GM12878 (cell line): ENCODE data around the gene ZNRF3. TPM values are rescaled to one million over a fixed set of nuclear protein-coding genes. Genes with fewer than 3 reads are reported as not detected.
A peak's percentile ranks its signal among the peaks of the same experiment; 100 is the strongest.

Source experiments
- ATAC-seq: fragments of 200-7000 bp; cut with Tn5 transposase; 3 replicates; pipeline ENCODE4 v1.9.1; 2020; ENCODE audit warnings: mild to moderate bottlenecking, moderate library complexity
- BruUV-seq: library from RNA; stranded (reverse); fragments of 400-500 nt; replicated peaks from 2 replicates; lab custom pipeline; 2021; lab: Mats Ljungman, UMichigan
- CTCF ChIA-PET: fragments of 300-600 bp; sonication (Branson Sonifier 250); formaldehyde crosslinking; extraction: SDS; loops from one replicate; lab custom pipeline; 2021; ENCODE audit warnings: inconsistent platforms; lab: Yijun Ruan, JAX
- POLR2A ChIA-PET: fragments of 350-600 bp; formaldehyde crosslinking; extraction: SDS; loops from one replicate; lab custom pipeline; 2021; ENCODE audit warnings: inconsistent platforms; lab: Charles Lee
- RAD21 ChIA-PET: fragments of 300-600 bp; sonication (Branson Sonifier 250); formaldehyde crosslinking; loops from one replicate; lab custom pipeline; 2023; ENCODE audit warnings: antibody characterized with exemption; ENCODE audit not compliant: unreplicated experiment; lab: Charles Lee
- SMC1A ChIA-PET: fragments of 300-600 bp; sonication (Branson Sonifier 250); formaldehyde crosslinking; loops from one replicate; lab custom pipeline; 2023; ENCODE audit not compliant: unreplicated experiment, uncharacterized antibody; lab: Charles Lee
- DNase-seq: peaks from one replicate; pipeline ENCODE4 v3.0.0-alpha.2; 2011; ENCODE audit warnings: low read depth, low spot score
- FAIRE-seq: peaks from 3 replicates; lab custom pipeline; 2011; peaks lifted over from hg19 to GRCh38; lab: Jason Lieb, UNC
- H2AFZ ChIP-seq: 2 replicates; pipeline ENCODE4 v1.6.0; 2011; ENCODE audit warnings: low read depth, low read length, control low read depth; ENCODE audit not compliant: control insufficient read depth
- H3K27ac ChIP-seq: 2 replicates; pipeline ENCODE4 v1.5.1; 2011; ENCODE audit warnings: control low read depth; ENCODE audit not compliant: control insufficient read depth, insufficient read depth
- H3K27me3 ChIP-seq, 2 experiments: replicated peaks in 1 of 2; 2 replicates each; pipeline versions ENCODE4 v1.6.0 to v1.6.1; 2011; ENCODE audit warnings: low read length in 1 of 2; ENCODE audit not compliant: control insufficient read depth in 2 of 2, insufficient read depth in 2 of 2
- H3K36me3 ChIP-seq, 2 experiments: 2 replicates each; pipeline ENCODE4 v1.5.1; 2011; ENCODE audit warnings: low read length in 1 of 2; ENCODE audit not compliant: control insufficient read depth in 2 of 2, insufficient read depth in 2 of 2
- H3K4me1 ChIP-seq: 2 replicates; pipeline ENCODE4 v1.6.1; 2011; ENCODE audit warnings: mild to moderate bottlenecking, low read length, moderate library complexity, mixed read lengths; ENCODE audit not compliant: control insufficient read depth, insufficient read depth
- H3K4me2 ChIP-seq: 2 replicates; pipeline ENCODE4 v1.6.0; 2011; ENCODE audit warnings: control low read depth; ENCODE audit not compliant: control insufficient read depth, insufficient read depth
- H3K4me3 ChIP-seq: fragments of 200-600 bp; sonication (generic); 2 replicates; pipeline ENCODE4 v1.5.1; 2016
- H3K79me2 ChIP-seq: 2 replicates; pipeline ENCODE4 v1.6.0; 2011; ENCODE audit warnings: low read length; ENCODE audit not compliant: control insufficient read depth, insufficient read depth
- H3K9ac ChIP-seq: 2 replicates; pipeline ENCODE4 v1.8.0; 2011; ENCODE audit warnings: low read length, control low read depth, mixed read lengths; ENCODE audit not compliant: control insufficient read depth, insufficient read depth
- H3K9me3 ChIP-seq: replicated peaks from 3 replicates; pipeline ENCODE4 v1.5.1; 2011; ENCODE audit warnings: mild to moderate bottlenecking, low read length; ENCODE audit not compliant: control insufficient read depth, insufficient read depth
- H4K20me1 ChIP-seq: 2 replicates; pipeline ENCODE4 v1.6.0; 2011; ENCODE audit not compliant: control insufficient read depth, insufficient read depth
- BHLHE40 ChIP-seq, 2 experiments: fragments of 450-650 bp in 1 of 2; IDR thresholded peaks; 2 replicates each; pipeline ENCODE4 v1.6.1; 2011 to 2017; ENCODE audit warnings: low read depth in 2 of 2, borderline replicate concordance in 1 of 2, improper control_type of control experiment in 1 of 2, low read length in 1 of 2, mild to moderate bottlenecking in 1 of 2
- CREB1 ChIP-seq: IDR thresholded peaks from 2 replicates; pipeline ENCODE4 v1.6.1; 2012; ENCODE audit warnings: low read depth, mild to moderate bottlenecking, inconsistent platforms
- HDGF ChIP-seq: fragments of 450-650 bp; IDR thresholded peaks from 2 replicates; pipeline ENCODE4 v1.6.1; 2016; ENCODE audit warnings: antibody characterized with exemption
- IKZF1 ChIP-seq: fragments of 450-650 bp; conservative IDR thresholded peaks from 2 replicates; pipeline ENCODE4 v1.6.1; 2017; ENCODE audit warnings: antibody characterized with exemption, mild to moderate bottlenecking
- IRF3 ChIP-seq: fragments of 450-650 bp; IDR thresholded peaks from 2 replicates; pipeline ENCODE4 v1.6.1; 2014; ENCODE audit warnings: mild to moderate bottlenecking
- NBN ChIP-seq: fragments of 450-650 bp; IDR thresholded peaks from 2 replicates; pipeline ENCODE4 v1.6.1; 2016
- PRDM15 ChIP-seq: fragments of 450-650 bp; formaldehyde crosslinking; IDR thresholded peaks from 2 replicates; pipeline ENCODE4 v1.4.0; 2020; ENCODE audit warnings: mild to moderate bottlenecking, moderate library complexity
- TARDBP ChIP-seq: IDR thresholded peaks from 2 replicates; pipeline ENCODE4 v1.6.1; 2016; ENCODE audit warnings: borderline replicate concordance
- WGBS: methylation state at CpG from one replicate; pipeline ENCODE4 v1.1.6; 2016; ENCODE audit warnings: low lambda C conversion rate; ENCODE audit not compliant: insufficient replicate concordance, insufficient coverage; ENCODE audit errors: missing lambda C conversion rate; 5-methylcytosine and 5-hydroxymethylcytosine counted together
- in situ Hi-C: fragments of 300-500 bp; cut with MboI; formaldehyde crosslinking; loops from 9 replicates; pipeline ENCODE4 v1.14.3; 2018; ENCODE audit warnings: mixed read lengths
- intact Hi-C: fragments of 100-400 bp; cut with micrococcal nuclease; formaldehyde crosslinking; loops from one replicate; pipeline ENCODE4 v1.14.2; 2022; ENCODE audit not compliant: unreplicated experiment
- polyA plus RNA-seq, 11 experiments: library from polyadenylated mRNA; depleted of rRNA in 4 of 11; unstranded in 6 of 11; stranded (reverse) in 5 of 11; fragments of >200 nt; fragmentation: Nextera tagmentation in 4 of 11; fragmentation: Illumina TruSeq in 1 of 11; extraction: Ambion mirVana in 4 of 11; extraction: Trizol in 1 of 11; gene quantifications; 1 replicate in 1 of 11; 2 replicates in 10 of 11; pipeline versions ENCODE4 v1.2.1 to v1.2.3, GENCODE V29; 2011 to 2016; ENCODE audit warnings: inconsistent platforms in 2 of 11, missing spikeins in 2 of 11, low read depth in 1 of 11
- total RNA-seq, 4 experiments: library from RNA; depleted of rRNA in 3 of 4; stranded (reverse); fragments of >200 nt in 3 of 4; fragmentation: Illumina TruSeq in 1 of 4; extraction: Trizol in 1 of 4; gene quantifications; 2 replicates each; pipeline versions ENCODE4 v1.2.1 to v1.2.3, GENCODE V29; 2013 to 2021

The ZNRF3 gene
- total and polyA plus RNA-seq, 10 of the 15 experiments (the other 5 are each of a cell fraction or from before 2014, with no cell fraction given), result 0.05 to 2.4 (median 0.46) TPM

- no peak for FAIRE-seq
- TF ChIP-seq HDGF (no peak), TARDBP (no peak), PRDM15 (no peak), CREB1 (no peak), IRF3 (no peak), IKZF1 (peak; percentile 42; the same call in 1 of the 2 replicates), BHLHE40 (IDR thresholded peaks at IDR 0.05; ENCODE audit: borderline replicate concordance in 1 of 2, low read depth in 2 of 2, low read length in 1 of 2) (no peak), NBN (no peak)
- intact Hi-C loops, result no loop called here
- ChIA-PET SMC1A (interaction anchor here (0.7 to 1.5 kb wide), 10 partner anchors 9 to 119 kb away, joined by 3 to 8 read pairs (median 4); no protein-coding TSS in a partner anchor), POLR2A (interaction anchor here (0.6 to 1.3 kb wide), 5 partner anchors 18 to 218 kb away, joined by 3 to 6 read pairs (median 4); no protein-coding TSS in a partner anchor), RAD21 (interaction anchor here (0.6 to 1.1 kb wide), 8 partner anchors 13 to 131 kb away, joined by 3 to 5 read pairs (median 3); no protein-coding TSS in a partner anchor), CTCF (interaction anchor here (0.6 to 0.9 kb wide), 2 partner anchors 18 to 131 kb away, joined by 3 to 4 read pairs; no protein-coding TSS in a partner anchor)
- Histone ChIP-seq H3K79me2 (no peaks in the 10 kb centered on the region), H2AFZ (no peak overlapping the region), H3K27ac (no peak overlapping the region), H3K4me2 (no peak overlapping the region), H4K20me1 (no peaks in the 10 kb centered on the region), H3K4me1 (no peaks in the 10 kb centered on the region), H3K9me3 (no peaks in the 10 kb centered on the region; the same call in 2 of the 3 replicates), H3K9ac (no peak overlapping the region), H3K36me3 (no peaks in the 10 kb centered on the region), H3K4me3 (no peak overlapping the region), H3K27me3 (no peaks in the 10 kb centered on the region)
- WGBS, result 0% methylated on average over 3 of the region's 3 CpGs
- peak; percentile 36 for ATAC-seq
- no TSS peak for BruUV-seq
- DNase-seq, result no peak
- in situ Hi-C loops, result no loop called here
Measured at GRCh38 chr22:29023172-29023796, 139.9 kb downstream of the ZNRF3 start.
